Measurements from ENCODE around the gene ATP5MG. TPM values are rescaled to one million over a fixed set of nuclear protein-coding genes. Genes with fewer than 3 reads are reported as not detected.
A peak's percentile ranks its signal among the peaks of the same experiment; 100 is the strongest.
"Not testable (repeated sequence)": the region's sequence is repeated elsewhere in the genome, so short reads cannot be mapped to it uniquely, and the experiment has no call there.

The ATP5MG gene
- polyA plus RNA-seq, 4 donors = 234 to 332 (median 284) TPM

DNA sequence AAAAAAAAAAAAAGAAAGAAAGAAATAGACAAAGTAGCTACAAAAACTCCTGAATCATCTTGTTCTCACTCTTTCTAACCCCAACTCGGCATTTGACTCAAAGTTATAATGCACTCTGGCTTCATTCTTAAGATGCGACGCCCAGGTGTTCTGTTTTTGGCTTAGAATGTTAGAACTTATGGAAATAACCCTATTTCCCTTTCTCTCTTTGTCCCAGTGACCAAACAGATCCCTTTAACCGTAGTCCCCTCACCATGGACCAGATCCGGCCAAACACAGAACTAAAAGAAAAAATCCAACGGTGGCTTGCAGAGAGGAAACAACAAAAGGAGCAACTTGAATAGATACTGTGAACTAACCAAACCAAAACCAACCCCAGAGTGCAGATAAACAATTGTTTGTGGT is 5.3 kb upstream of the ATP5MG start:
- Histone ChIP-seq H3K4me1 (ENCODE audit: control insufficient read depth in 3 of 3, insufficient read depth in 2 of 3, low read depth in 1 of 3, low read length in 2 of 3) (peaks cover 0 to 4% (median 0%) of the 10 kb centered on the region in 3 donors), H3K27me3 (ENCODE audit: control insufficient read depth in 3 of 3, insufficient read depth in 3 of 3, low read length in 3 of 3) (no peaks in the 10 kb centered on the region), H3K4me3 (ENCODE audit: low read depth in 1 of 3, low read length in 3 of 3) (no peak overlapping the region), H3K27ac (ENCODE audit: low read depth in 1 of 3, low read length in 2 of 3) (peak overlapping the region in 1 of 3 donors; percentile 70), H3K9me3 (ENCODE audit: control insufficient read depth in 2 of 2, insufficient read depth in 1 of 2, low read depth in 1 of 2, low read length in 1 of 2) (no peaks in the 10 kb centered on the region), H3K36me3 (ENCODE audit: control insufficient read depth in 3 of 3, insufficient read depth in 2 of 3, low read depth in 1 of 3, low read length in 3 of 3) (peaks cover 10 to 37% (median 13%) of the 10 kb centered on the region in 3 donors)
- 75 to 83% (median 82%) methylated on average over 6 of the region's 6 CpGs for WGBS, 3 donors
- FAIRE-seq = no peak
- DNase-seq = peak in 1 of 2 donors; percentile 36

DNA sequence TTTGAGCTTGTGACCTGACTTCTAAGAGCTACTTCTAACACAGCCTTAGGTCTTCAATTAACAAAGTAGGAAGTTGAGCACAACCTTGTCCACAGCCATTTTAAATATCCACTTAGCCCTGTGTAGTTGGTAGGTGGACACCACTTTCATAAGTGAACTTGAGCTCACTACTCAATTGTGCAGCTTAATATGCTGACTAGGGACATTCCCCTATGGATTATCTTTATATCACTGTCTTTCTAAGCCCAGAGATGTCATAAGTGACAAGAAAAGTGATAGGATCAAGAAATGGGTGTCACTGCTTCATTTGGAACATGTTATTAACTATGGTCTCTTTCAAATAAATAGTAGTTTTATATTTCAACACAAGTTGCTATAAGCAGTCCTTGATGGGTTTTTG is 4.0 kb upstream of the ATP5MG start:
- Histone ChIP-seq H3K4me1 (ENCODE audit: control insufficient read depth in 3 of 3, insufficient read depth in 2 of 3, low read depth in 1 of 3, low read length in 2 of 3) (peaks cover 0 to 4% (median 0%) of the 10 kb centered on the region in 3 donors), H3K36me3 (ENCODE audit: control insufficient read depth in 3 of 3, insufficient read depth in 2 of 3, low read depth in 1 of 3, low read length in 3 of 3) (peaks cover 8 to 31% (median 8%) of the 10 kb centered on the region in 3 donors), H3K4me3 (ENCODE audit: low read depth in 1 of 3, low read length in 3 of 3) (no peak overlapping the region), H3K27me3 (ENCODE audit: control insufficient read depth in 3 of 3, insufficient read depth in 3 of 3, low read length in 3 of 3) (no peaks in the 10 kb centered on the region), H3K9me3 (ENCODE audit: control insufficient read depth in 2 of 2, insufficient read depth in 1 of 2, low read depth in 1 of 2, low read length in 1 of 2) (no peaks in the 10 kb centered on the region), H3K27ac (ENCODE audit: low read depth in 1 of 3, low read length in 2 of 3) (no peak overlapping the region)
- no peak for DNase-seq
- no peak for FAIRE-seq

DNA sequence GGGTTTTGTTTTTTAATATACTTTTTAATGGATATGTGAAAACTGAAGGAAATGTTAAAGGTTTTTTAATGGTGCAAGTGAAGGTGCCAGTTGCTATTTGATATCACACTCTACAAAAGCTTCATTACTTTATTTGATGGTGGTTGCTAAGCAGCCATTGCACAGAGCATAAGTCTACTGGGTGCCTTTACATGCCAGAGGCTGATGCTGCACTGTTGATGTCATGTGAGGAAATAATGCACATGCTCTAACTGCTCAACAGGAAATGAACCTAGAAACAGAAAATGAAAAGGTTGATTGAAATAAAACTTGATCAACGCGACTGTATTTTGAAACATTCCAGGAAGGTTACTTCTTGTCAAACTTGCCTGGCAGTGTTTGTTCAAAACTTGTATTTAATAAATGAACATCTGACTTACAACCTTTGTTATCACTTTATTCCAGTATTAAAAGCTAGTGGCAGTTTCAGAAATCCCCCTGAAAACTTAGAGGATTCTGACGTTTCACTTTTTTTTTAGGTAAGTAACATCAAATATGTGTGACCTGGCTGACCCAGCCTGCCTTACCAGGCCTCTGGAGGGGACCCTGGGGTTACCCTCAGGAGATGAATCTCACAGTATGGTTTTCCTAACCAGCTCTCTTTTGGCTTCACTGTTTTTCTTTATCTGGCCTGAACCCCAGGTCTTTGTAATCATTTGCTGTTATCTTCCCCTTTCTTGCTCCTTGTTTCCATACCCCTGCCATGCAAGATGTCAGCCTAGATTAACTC is 2.4 kb upstream of the ATP5MG start:
- H3K4me3 ChIP-seq (ENCODE audit: low read depth in 1 of 3, low read length in 3 of 3) = no peak overlapping the region
- H3K27me3 ChIP-seq (ENCODE audit: control insufficient read depth in 3 of 3, insufficient read depth in 3 of 3, low read length in 3 of 3) = no peaks in the 10 kb centered on the region
- H3K4me1 ChIP-seq (ENCODE audit: control insufficient read depth in 3 of 3, insufficient read depth in 2 of 3, low read depth in 1 of 3, low read length in 2 of 3) = peaks cover 0 to 8% (median 4%) of the 10 kb centered on the region in 3 donors
- no peak for FAIRE-seq
- WGBS, 3 donors = 49 to 64% (median 52%) methylated on average over 3 of the region's 3 CpGs
- H3K9me3 ChIP-seq (ENCODE audit: control insufficient read depth in 2 of 2, insufficient read depth in 1 of 2, low read depth in 1 of 2, low read length in 1 of 2) = no peaks in the 10 kb centered on the region
- DNase-seq = peak in 1 of 2 donors; percentile 33
- peak overlapping the region in 2 of 3 donors; percentile 42 to 87 for H3K27ac ChIP-seq (ENCODE audit: low read depth in 1 of 3, low read length in 2 of 3)
- H3K36me3 ChIP-seq (ENCODE audit: control insufficient read depth in 3 of 3, insufficient read depth in 2 of 3, low read depth in 1 of 3, low read length in 3 of 3) = peaks cover 3 to 27% (median 6%) of the 10 kb centered on the region in 3 donors

DNA sequence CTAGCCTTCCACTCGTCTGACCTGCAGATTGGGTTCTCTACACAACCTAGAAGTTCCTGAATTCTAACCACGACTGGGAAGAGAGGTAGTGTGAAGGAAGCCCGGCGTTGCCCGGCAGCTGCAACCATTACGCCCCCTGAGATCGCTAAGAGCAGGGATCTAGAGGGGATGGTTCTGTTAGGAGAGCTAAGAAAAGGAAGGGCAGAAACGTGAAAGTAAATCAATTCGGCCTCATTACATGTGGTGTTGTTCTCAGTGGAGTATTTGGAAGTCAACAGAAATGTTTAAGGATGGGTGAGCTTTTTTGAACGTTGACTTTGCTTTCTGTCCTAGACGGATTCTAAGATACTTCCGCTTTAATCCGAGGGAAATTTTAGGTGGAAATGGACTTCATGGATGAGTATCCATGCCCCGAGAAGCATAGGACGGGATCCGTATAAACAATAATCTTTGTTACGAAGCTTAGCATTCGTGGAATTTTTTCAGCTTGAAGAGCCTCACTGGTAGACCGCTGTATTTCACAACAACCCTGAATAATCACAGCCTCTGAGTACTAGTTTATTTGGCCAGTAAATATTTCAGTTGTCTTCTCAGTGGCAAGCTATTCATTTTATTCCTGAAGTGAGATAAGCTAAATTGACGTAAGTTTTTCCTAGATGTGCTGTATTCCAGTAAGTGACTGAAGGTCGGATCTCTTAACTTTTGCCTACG is 629 bp downstream of the ATP5MG start:
- FAIRE-seq = no peak

DNA sequence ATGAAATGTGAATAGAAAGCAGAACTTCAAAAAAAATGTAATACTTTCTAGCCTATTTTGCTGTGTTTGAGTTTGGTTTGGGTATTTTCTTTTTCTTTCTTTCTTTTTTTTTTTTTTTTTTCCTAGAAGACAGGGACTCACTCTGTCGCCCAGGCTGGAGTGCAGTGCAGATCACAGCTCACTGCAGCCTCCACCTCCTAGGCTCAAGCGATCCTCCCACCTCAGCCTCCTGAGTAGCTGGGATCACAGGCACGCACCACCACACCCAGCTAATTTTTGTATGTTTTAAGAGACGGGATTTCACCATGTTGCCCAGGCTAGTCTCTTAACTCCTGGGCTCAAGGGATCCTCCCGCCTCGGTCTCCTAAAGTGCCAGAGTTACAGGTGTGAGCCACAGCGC is 1.2 kb downstream of the ATP5MG start:
- not testable (repeated sequence) for H3K4me1 ChIP-seq (ENCODE audit: control insufficient read depth in 3 of 3, insufficient read depth in 2 of 3, low read depth in 1 of 3, low read length in 2 of 3); FAIRE-seq; H3K9me3 ChIP-seq (ENCODE audit: control insufficient read depth in 2 of 2, insufficient read depth in 1 of 2, low read depth in 1 of 2, low read length in 1 of 2); H3K27me3 ChIP-seq (ENCODE audit: control insufficient read depth in 3 of 3, insufficient read depth in 3 of 3, low read length in 3 of 3); DNase-seq
- Histone ChIP-seq H3K27ac (ENCODE audit: low read depth in 1 of 3, low read length in 2 of 3) (peak overlapping the region in 1 of 3 donors; percentile 77), H3K36me3 (ENCODE audit: control insufficient read depth in 3 of 3, insufficient read depth in 2 of 3, low read depth in 1 of 3, low read length in 3 of 3) (peaks cover 4 to 18% (median 5%) of the 10 kb centered on the region in 3 donors), H3K4me3 (ENCODE audit: low read depth in 1 of 3, low read length in 3 of 3) (peak overlapping the region in 2 of 3 donors; percentile 74 to 79)
- 58 to 74% (median 62%) methylated on average over 7 of the region's 7 CpGs for WGBS, 3 donors

More for the DNA sequence above, 629 bp downstream of the ATP5MG start:
- peaks cover 2 to 16% (median 3%) of the 10 kb centered on the region in 3 donors for H3K36me3 ChIP-seq (ENCODE audit: control insufficient read depth in 3 of 3, insufficient read depth in 2 of 3, low read depth in 1 of 3, low read length in 3 of 3)
- H3K9me3 ChIP-seq (ENCODE audit: control insufficient read depth in 2 of 2, insufficient read depth in 1 of 2, low read depth in 1 of 2, low read length in 1 of 2) = no peaks in the 10 kb centered on the region
- 0 to 2% (median 0%) methylated on average over 22 of the region's 22 CpGs for WGBS, 3 donors
- peaks cover 0 to 8% (median 4%) of the 10 kb centered on the region in 3 donors for H3K4me1 ChIP-seq (ENCODE audit: control insufficient read depth in 3 of 3, insufficient read depth in 2 of 3, low read depth in 1 of 3, low read length in 2 of 3)
- peak; percentile 25 to 49 for DNase-seq
- H3K27me3 ChIP-seq (ENCODE audit: control insufficient read depth in 3 of 3, insufficient read depth in 3 of 3, low read length in 3 of 3) = no peaks in the 10 kb centered on the region
- H3K27ac ChIP-seq (ENCODE audit: low read depth in 1 of 3, low read length in 2 of 3) = peak overlapping the region; percentile 20 to 93 (median 77)
- H3K4me3 ChIP-seq (ENCODE audit: low read depth in 1 of 3, low read length in 3 of 3) = peak overlapping the region; percentile 59 to 79 (median 74)

DNA sequence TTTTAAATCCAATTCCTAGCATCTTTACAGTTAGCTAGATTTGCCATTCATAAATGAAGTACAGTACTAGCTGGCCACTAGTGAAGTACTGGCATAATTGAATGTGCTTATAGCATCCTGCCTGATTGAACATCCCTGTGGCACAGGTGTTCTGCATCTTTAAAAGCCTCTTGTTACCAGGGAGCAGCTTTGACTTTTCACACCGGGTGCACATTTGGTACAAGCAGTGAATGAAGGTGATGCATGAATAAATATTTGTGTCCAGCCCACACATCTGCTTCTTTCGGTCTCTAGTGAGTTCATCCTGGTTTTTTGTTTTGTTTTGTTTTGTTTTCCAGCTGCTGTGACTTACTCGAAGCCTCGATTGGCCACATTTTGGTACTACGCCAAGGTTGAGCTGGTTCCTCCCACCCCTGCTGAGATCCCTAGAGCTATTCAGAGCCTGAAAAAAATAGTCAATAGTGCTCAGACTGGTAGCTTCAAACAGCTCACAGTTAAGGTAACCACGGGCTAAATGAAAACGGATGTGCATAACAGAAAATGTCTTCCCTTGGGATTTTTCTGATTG is 5.3 kb downstream of the ATP5MG start:
- Histone ChIP-seq H3K9me3 (ENCODE audit: control insufficient read depth in 2 of 2, insufficient read depth in 1 of 2, low read depth in 1 of 2, low read length in 1 of 2) (no peaks in the 10 kb centered on the region), H3K4me3 (ENCODE audit: low read depth in 1 of 3, low read length in 3 of 3) (no peak overlapping the region), H3K36me3 (ENCODE audit: control insufficient read depth in 3 of 3, insufficient read depth in 2 of 3, low read depth in 1 of 3, low read length in 3 of 3) (peaks cover 6 to 21% (median 9%) of the 10 kb centered on the region in 3 donors), H3K27me3 (ENCODE audit: control insufficient read depth in 3 of 3, insufficient read depth in 3 of 3, low read length in 3 of 3) (no peaks in the 10 kb centered on the region), H3K27ac (ENCODE audit: low read depth in 1 of 3, low read length in 2 of 3) (no peak overlapping the region), H3K4me1 (ENCODE audit: control insufficient read depth in 3 of 3, insufficient read depth in 2 of 3, low read depth in 1 of 3, low read length in 2 of 3) (peaks cover 0 to 8% (median 4%) of the 10 kb centered on the region in 3 donors)
- DNase-seq (no peak), FAIRE-seq (no peak)
- WGBS, 3 donors = 62 to 81% (median 79%) methylated on average over 7 of the region's 7 CpGs

DNA sequence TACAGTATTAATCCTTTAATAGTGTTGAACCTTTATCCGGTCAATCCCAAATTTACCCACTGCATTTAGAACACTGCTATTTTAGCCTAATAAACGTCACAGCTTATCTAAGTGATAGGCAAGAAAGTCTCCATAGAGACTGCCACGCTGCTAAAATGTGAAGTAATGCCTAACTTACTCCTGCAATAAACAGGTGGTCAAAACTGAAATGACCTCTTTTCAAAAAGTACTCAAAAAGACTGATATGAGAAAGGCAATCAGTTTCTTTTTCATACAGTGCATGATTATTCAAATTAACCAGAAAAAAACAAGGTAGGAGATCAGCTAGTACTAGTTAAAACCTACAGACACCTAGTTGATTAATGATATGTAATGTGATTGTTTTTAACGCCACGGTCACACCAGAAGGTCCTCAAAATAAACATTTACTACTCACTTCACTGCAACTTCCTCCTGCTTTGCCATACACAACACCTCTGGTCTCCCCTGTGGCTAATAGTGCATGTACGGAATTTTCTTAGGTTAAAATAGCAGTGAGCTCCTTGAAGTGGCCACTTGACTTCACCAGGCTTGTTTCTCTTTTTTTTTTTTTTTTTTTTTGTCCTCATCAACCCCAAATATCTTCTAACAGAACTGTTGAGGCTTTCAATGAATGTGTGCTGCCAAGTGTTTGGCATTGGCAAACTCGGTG is 8.8 kb downstream of the ATP5MG start:
- no peak for DNase-seq
- H3K36me3 ChIP-seq (ENCODE audit: control insufficient read depth in 3 of 3, insufficient read depth in 2 of 3, low read depth in 1 of 3, low read length in 3 of 3) = peaks cover 6 to 17% (median 11%) of the 10 kb centered on the region in 3 donors
- no peak overlapping the region for H3K4me3 ChIP-seq (ENCODE audit: low read depth in 1 of 3, low read length in 3 of 3)
- 77 to 82% (median 77%) methylated on average over 7 of the region's 7 CpGs for WGBS, 3 donors
- H3K27me3 ChIP-seq (ENCODE audit: control insufficient read depth in 3 of 3, insufficient read depth in 3 of 3, low read length in 3 of 3) = no peaks in the 10 kb centered on the region
- no peak for FAIRE-seq
- H3K9me3 ChIP-seq (ENCODE audit: control insufficient read depth in 2 of 2, insufficient read depth in 1 of 2, low read depth in 1 of 2, low read length in 1 of 2) = no peaks in the 10 kb centered on the region
- H3K4me1 ChIP-seq (ENCODE audit: control insufficient read depth in 3 of 3, insufficient read depth in 2 of 3, low read depth in 1 of 3, low read length in 2 of 3) = peaks cover 0 to 5% (median 0%) of the 10 kb centered on the region in 3 donors
- H3K27ac ChIP-seq (ENCODE audit: low read depth in 1 of 3, low read length in 2 of 3) = peak overlapping the region in 1 of 3 donors; percentile 36

DNA sequence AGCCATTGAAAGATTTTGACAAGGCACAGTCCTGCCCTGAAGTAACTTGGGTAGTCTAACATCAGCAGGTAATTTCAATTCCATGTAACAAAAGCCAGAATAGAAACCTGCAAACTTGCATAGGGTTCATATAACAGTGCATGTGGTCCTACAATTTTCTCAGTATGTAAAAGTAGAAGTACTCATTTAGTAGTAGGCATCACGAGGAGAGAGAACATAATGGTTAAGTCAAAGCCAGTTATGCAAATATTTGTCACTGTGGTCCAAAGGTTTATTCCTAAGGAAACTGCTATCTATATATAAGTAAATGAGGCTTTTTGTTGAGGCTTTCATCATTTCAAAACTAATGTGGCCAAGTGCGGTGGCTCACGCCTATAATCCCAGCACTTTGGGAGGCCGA is 10.1 kb downstream of the ATP5MG start:
- Histone ChIP-seq H3K9me3 (ENCODE audit: control insufficient read depth in 2 of 2, insufficient read depth in 1 of 2, low read depth in 1 of 2, low read length in 1 of 2) (no peaks in the 10 kb centered on the region), H3K4me3 (ENCODE audit: low read depth in 1 of 3, low read length in 3 of 3) (no peak overlapping the region), H3K27ac (ENCODE audit: low read depth in 1 of 3, low read length in 2 of 3) (peak overlapping the region in 1 of 3 donors; percentile 8), H3K4me1 (ENCODE audit: control insufficient read depth in 3 of 3, insufficient read depth in 2 of 3, low read depth in 1 of 3, low read length in 2 of 3) (peaks cover 0 to 5% (median 4%) of the 10 kb centered on the region in 3 donors), H3K27me3 (ENCODE audit: control insufficient read depth in 3 of 3, insufficient read depth in 3 of 3, low read length in 3 of 3) (no peaks in the 10 kb centered on the region), H3K36me3 (ENCODE audit: control insufficient read depth in 3 of 3, insufficient read depth in 2 of 3, low read depth in 1 of 3, low read length in 3 of 3) (peaks cover 5 to 13% (median 11%) of the 10 kb centered on the region in 3 donors)
- FAIRE-seq (no peak), DNase-seq (peak; percentile 26 to 71)
- 38 to 48% (median 40%) methylated on average over 4 of the region's 4 CpGs for WGBS, 3 donors
